ENCODE measurements around the gene GTF2H2. TPM values are rescaled to one million over a fixed set of nuclear protein-coding genes. Genes with fewer than 3 reads are reported as not detected.
A peak's percentile ranks its signal among the peaks of the same experiment; 100 is the strongest.
"Not testable (repeated sequence)": the region's sequence is repeated elsewhere in the genome, so short reads cannot be mapped to it uniquely, and the experiment has no call there.

GTF2H2 gene
- total RNA-seq: 27.0 TPM
- long read RNA-seq, full-length matches to known transcripts: 4 of 20 reads
- long read RNA-seq, partial matches to known transcripts: 5 of 20 reads
- long read RNA-seq, other reads (novel, unspliced or antisense): 11 of 20 reads

DNA sequence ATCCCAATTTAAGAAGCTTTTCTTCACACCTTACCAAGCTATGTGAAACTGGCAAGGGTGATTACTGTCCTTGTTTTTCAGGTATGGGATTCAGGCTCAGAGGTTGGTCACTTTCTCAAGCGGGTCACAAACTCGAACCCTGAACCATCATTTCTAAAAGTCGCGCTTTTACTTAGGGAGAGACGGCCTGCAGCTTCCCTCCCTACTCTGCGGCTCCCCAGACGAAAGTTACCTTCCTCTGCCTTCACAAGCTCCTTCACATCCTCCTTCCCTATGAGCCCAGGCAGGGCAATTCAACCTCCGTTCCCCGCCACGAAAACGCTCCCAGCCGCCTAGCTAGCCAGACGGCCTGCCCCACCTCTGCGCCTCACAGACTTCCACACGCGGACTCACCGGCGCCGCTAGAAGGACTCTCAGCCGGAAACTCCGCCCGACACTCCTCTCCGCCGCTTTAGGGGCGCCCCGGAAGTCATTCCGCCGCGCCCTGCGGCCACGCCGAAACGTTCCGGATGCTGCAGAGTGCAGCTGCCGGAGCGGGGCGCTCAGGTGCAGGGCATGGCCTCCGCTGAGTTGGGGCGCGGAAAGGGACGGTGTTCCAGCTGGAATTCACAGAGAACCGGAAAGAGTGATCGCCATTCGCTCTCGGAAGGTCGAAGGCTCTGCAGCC lies at the start of gene GTF2H2:
Gene GTF2H2 (minus strand): TSS at position 415 of the 667 bp plus-strand sequence. CDS start 4,913 bp downstream, outside the sequence.
- H3K27me3 ChIP-seq; H3K36me3 ChIP-seq; intact Hi-C loops (cut with DNase I); H3K4me1 ChIP-seq; H3K9me3 ChIP-seq; H3K4me3 ChIP-seq; H3K27ac ChIP-seq; DNase-seq: not testable (repeated sequence)
- peak; percentile 99 for ATAC-seq

DNA sequence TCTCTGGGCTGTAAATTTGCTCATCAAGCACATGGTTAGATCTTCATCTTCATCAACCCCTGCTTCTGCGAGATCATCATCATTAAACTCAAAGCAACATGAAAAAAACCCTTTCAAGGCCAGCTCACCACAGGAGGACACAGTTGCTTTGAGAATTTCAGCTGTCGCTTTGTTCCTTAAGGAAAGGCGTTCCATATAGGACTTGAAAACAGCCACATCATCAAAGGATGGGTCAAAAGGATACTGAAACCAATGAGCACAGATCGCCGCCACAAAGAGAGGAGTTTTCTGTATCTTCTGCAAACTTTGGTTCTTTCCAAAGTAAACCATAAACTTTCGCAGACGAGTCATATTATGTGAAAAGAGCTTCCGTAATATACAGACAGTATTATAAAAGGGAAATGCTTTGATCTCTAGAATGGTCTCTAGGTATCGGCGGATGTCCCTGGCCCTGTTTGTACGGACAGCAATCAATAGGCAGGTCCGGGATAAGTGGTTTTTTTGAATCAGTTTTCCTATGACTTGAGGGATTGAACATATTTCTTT lies 42.3 kb upstream of the GTF2H2 start:
- DNase-seq; H3K9me3 ChIP-seq; H3K4me3 ChIP-seq; H3K36me3 ChIP-seq; intact Hi-C loops (cut with DNase I); H3K4me1 ChIP-seq; H3K27me3 ChIP-seq; ATAC-seq; H3K27ac ChIP-seq: not testable (repeated sequence)

DNA sequence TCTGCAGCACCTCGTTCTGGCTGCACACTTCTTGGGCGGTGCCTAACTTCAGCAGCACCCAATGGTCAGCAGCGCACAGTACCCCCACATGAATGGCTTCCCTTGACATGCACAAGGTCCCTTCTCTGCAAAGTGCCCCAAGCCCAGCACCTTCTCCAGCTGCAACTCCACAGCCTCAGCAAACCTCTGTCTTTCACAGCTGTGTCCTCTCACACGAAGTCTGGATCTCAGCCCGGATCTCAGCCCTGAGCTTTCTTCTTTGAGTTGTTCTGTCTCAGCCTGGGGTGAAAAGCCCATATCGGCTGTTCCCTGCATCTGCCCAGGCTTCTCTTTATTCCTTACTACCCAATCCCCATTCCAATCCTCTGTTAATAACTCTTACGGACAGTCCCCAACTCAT lies 32.5 kb upstream of the GTF2H2 start:
- H3K27ac ChIP-seq; H3K9me3 ChIP-seq; ATAC-seq; H3K36me3 ChIP-seq; intact Hi-C loops (cut with DNase I); DNase-seq; H3K4me1 ChIP-seq; H3K27me3 ChIP-seq; H3K4me3 ChIP-seq: not testable (repeated sequence)

DNA sequence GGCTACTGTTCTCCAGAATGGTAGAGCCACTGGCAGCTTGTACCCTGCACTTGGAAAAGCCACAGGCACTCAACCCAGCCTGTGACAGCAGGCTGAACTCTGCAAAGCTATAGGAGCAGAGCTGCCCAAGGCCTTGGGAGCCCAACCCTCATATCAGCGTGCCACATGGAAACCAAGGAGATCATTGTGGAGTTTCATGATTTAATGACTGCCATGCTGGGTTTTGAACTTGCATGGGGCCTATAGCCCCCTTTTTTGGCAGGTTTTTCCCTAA lies 30.4 kb upstream of the GTF2H2 start:
- H3K4me1 ChIP-seq; H3K27ac ChIP-seq; ATAC-seq; DNase-seq; H3K36me3 ChIP-seq; H3K27me3 ChIP-seq; intact Hi-C loops (cut with DNase I); H3K9me3 ChIP-seq; H3K4me3 ChIP-seq: not testable (repeated sequence)

DNA sequence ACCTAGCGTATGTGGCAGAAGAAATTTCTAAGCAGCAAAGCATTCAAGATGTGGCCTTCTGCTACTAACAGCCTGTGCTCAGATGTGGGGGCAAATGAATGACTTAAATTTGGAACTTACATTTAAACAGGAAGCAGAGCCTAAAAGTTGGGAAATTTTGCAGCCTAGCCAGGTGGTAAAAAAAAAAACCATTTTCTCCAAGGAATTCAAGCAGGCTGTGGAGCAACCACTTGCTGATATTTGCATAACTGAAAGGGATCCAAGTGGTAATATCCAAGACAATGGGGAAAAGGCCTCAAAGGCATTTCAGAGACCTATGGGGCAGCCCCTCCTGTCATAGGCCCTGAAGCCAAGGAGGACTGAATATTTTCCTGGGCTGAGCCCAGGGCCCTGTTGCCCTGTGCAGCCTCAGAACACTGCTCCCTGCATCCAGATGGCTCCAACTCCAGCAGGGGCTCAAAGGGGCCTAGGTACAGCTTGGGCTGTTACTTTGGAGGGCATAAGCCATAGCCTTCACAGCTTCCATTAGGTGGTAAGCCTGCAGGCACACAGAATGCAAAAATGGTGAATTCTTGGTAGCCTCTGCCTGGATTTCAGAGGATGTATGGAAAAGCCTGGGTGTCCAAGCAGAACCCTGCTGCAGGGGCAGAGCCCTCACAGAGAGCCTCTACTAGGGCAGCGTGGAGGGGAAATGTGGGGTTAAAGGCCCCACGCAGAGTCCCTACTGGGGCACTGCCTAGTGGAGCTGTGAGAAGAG lies 29.9 kb upstream of the GTF2H2 start:
- ATAC-seq; H3K36me3 ChIP-seq; H3K27me3 ChIP-seq; H3K27ac ChIP-seq; H3K9me3 ChIP-seq; H3K4me1 ChIP-seq; intact Hi-C loops (cut with DNase I); H3K4me3 ChIP-seq; DNase-seq: not testable (repeated sequence)

DNA sequence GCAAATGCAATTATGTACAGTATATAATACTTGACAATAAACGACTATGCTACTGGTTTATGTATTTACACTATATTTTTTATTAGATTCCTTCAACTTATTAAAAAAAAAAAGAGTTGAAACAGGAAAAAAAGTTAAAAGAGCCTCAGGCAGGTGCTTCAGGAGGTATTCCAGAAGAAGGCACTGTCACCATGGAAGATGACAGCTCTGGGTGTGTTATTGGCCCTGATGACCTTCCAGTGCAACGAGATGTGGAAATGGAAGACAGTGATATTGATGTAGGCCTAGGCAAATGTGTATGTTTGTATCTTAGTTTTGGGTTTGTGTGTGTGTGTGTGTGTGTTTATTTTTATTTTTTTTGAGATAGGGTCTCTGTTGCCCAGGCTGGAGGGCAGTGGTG lies 22.3 kb upstream of the GTF2H2 start:
- intact Hi-C loops (cut with DNase I); H3K4me1 ChIP-seq; H3K36me3 ChIP-seq; H3K27ac ChIP-seq; H3K9me3 ChIP-seq; H3K27me3 ChIP-seq; H3K4me3 ChIP-seq; DNase-seq; ATAC-seq: not testable (repeated sequence)

DNA sequence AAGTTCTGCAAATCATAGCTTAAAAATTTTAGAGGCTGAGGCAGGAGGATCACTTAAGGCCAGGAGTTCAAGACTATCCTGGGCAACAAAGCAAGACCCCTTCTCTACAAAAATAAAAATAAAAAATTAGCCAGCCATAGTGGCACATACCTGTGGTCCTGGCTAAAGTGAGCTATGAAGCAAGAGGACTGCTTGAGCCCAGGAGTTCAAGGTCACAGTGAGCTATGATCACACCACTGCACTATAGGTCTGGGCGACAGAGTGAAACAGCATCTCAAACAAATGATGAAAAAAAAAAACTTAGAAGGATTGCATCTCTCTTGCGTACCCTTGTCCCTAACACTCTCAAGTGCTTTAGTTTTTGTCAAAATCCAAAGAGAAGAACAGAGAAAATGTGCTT lies 21.3 kb upstream of the GTF2H2 start:
- H3K4me1 ChIP-seq; H3K27me3 ChIP-seq; H3K27ac ChIP-seq; DNase-seq; H3K4me3 ChIP-seq; H3K9me3 ChIP-seq; intact Hi-C loops (cut with DNase I); ATAC-seq; H3K36me3 ChIP-seq: not testable (repeated sequence)

DNA sequence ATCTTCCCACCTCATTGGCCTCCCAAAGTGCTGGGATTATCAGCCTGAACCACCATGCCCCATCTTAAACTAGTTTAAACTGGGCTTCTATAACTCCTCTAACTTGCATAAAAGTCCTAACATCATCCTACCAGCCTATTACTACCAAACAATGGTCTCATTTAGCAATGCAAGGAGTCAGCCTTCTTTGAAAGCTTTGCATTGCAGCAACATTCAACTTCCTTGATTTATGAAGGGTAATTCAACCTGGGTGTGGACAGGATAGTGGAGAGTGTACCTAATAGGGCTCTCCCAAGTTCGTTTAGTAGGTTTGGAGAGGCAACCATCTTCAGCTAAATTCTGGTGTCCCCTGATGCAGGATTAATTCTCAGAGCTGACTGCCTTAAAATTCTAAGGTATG lies 18.7 kb upstream of the GTF2H2 start:
- DNase-seq; ATAC-seq; H3K36me3 ChIP-seq; H3K27me3 ChIP-seq; intact Hi-C loops (cut with DNase I); H3K4me3 ChIP-seq; H3K9me3 ChIP-seq; H3K27ac ChIP-seq; H3K4me1 ChIP-seq: not testable (repeated sequence)

DNA sequence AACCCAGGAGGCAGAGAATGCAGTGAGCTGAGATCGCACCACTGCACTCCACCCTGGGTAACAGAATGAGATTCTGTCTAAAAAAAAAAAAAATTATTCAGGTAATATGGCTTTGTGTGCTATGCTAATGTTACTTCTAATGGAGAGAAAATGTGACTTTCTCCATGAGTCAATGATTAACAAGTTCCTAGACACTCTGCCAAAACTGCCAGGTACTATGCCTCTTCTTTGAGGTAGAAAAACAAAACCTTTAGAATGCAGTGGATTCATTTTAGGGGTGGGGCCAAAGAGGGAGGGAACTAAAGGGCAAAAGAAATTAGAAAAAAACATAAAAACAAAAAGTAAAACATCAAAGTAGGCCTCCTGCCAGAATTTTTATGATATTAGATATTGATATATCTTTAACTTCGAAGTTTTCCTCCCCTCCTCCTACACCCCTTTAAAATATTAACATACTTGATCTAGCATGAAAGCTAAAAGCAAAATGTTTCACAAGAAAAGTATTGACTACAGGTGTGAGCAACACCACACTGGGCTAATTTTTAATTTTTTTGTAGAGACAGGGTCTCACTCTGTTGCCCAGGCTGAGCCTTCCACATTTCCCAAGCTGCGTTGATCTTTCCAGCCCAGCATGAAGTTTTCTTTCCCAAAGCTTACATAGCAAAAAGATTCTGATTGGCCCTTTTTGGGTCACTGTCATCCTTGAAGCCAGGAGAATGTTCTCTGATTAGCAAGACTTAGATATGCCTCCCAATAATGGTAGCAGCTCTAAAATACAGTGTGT lies 17.0 kb upstream of the GTF2H2 start:
- H3K9me3 ChIP-seq; intact Hi-C loops (cut with DNase I): not testable (repeated sequence)
- ATAC-seq: peak; percentile 17

DNA sequence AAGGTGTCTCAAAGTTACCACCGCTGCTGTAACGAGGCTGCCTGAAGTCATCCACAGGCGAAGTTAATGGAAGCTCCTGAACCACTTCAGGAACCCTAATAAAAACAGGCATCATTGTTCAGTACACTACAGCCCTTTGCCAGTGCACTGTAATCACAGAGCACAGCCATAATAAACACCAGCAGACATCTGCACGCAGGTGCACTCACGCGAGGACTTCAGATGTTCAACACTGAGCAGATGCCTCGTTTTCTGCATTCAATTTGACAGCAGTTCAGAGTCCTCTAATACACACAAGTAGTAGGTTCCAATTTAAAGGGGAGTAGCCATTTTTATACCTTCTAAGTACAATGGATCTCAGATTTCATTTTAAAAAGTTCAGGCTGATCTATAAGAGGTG lies 15.4 kb upstream of the GTF2H2 start:
- intact Hi-C loops (cut with DNase I); H3K36me3 ChIP-seq: not testable (repeated sequence)

More for the DNA sequence above, 17.0 kb upstream of the GTF2H2 start:
- not testable (repeated sequence) for H3K36me3 ChIP-seq, H3K27ac ChIP-seq, H3K4me1 ChIP-seq, DNase-seq, H3K27me3 ChIP-seq, H3K4me3 ChIP-seq

DNA sequence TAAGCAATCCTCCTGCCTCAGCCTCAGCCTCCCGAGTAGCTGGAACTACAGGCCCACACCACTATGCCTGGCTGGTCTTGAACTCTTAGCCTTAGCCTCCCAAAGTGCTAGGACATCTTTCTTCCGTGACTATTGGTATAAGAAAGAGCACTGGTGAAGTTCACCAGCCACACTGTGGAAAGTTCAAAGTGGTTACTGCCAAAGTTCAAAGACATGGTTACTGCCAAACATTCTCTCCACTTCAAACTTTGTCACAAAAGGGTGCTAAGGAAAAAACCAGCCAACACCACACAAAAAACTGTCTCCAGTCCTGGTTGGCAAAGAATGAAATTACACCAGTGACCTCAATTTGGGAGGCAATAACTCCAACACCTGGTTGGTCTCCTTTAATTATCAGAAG lies 14.9 kb upstream of the GTF2H2 start:
- H3K27ac ChIP-seq; intact Hi-C loops (cut with DNase I); ATAC-seq; H3K4me1 ChIP-seq; H3K36me3 ChIP-seq; H3K9me3 ChIP-seq; DNase-seq; H3K27me3 ChIP-seq; H3K4me3 ChIP-seq: not testable (repeated sequence)

More for the DNA sequence above, 15.4 kb upstream of the GTF2H2 start:
- H3K27me3 ChIP-seq, DNase-seq, H3K9me3 ChIP-seq, ATAC-seq, H3K4me1 ChIP-seq, H3K4me3 ChIP-seq, H3K27ac ChIP-seq: not testable (repeated sequence)

DNA sequence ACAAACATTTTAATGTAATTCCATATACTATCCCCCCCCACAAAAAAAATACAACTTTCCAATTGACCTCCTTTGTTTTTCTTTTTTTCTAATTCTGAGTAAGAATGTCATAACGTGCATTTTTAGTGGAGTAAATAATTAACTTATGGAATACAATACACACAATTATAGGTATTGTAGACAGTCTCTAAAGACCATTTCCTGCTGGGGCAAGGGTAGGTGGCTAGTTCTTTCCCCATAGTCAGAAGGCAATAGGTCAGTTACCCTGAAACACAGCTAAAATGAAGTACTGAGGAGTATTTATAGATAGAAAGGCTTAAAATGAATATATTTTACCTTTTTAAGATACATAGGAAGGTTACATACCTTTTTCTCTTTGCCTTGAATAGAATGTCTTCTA lies 6.2 kb downstream of the GTF2H2 start:
- intact Hi-C loops (cut with DNase I); DNase-seq; H3K27ac ChIP-seq; ATAC-seq; H3K4me1 ChIP-seq; H3K9me3 ChIP-seq; H3K36me3 ChIP-seq; H3K27me3 ChIP-seq; H3K4me3 ChIP-seq: not testable (repeated sequence)

DNA sequence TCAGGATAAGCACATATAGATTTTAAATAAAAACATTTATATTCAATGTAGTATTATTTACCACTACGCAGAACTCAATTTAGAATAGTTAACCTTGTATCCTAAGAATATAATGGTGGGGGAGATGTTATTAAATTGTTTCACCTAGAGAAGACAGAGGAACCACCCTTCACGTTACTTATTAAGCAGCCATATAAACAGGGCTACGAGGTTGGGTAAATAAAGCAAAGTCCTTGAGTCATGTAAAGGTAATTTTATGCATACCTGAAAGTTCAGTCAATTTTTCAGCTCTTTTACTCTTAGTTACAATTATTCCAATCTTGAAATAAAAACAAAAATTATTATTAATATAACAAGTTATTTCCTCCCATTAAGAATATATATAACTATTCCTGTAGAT lies 8.1 kb downstream of the GTF2H2 start:
- H3K27me3 ChIP-seq; H3K4me3 ChIP-seq; intact Hi-C loops (cut with DNase I); H3K36me3 ChIP-seq; H3K9me3 ChIP-seq; H3K4me1 ChIP-seq; H3K27ac ChIP-seq; ATAC-seq; DNase-seq: not testable (repeated sequence)

DNA sequence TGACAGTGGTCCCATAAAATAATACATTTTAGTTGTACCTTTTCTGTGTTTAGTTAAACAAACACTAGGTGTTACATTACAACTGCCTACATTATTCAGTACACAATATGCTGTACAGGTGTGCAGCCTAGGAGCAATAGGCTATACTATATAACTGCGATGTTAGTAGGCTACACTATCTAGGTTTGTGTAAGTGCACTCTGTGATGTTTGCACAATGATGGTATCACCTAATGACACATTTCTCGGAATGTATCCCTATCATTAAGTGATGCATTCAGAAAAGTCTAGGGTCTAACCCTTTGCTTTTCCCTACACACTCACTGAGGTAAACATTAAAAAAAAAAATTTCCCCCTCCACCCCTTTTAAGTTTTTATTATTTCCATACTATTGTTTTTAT lies 22.7 kb downstream of the GTF2H2 start:
- H3K4me3 ChIP-seq; H3K27me3 ChIP-seq; H3K9me3 ChIP-seq; H3K27ac ChIP-seq; intact Hi-C loops (cut with DNase I); ATAC-seq; H3K4me1 ChIP-seq; DNase-seq; H3K36me3 ChIP-seq: not testable (repeated sequence)
